ENCODE measurements around the gene ZNRF2.

Gene ZNRF2

DNA sequence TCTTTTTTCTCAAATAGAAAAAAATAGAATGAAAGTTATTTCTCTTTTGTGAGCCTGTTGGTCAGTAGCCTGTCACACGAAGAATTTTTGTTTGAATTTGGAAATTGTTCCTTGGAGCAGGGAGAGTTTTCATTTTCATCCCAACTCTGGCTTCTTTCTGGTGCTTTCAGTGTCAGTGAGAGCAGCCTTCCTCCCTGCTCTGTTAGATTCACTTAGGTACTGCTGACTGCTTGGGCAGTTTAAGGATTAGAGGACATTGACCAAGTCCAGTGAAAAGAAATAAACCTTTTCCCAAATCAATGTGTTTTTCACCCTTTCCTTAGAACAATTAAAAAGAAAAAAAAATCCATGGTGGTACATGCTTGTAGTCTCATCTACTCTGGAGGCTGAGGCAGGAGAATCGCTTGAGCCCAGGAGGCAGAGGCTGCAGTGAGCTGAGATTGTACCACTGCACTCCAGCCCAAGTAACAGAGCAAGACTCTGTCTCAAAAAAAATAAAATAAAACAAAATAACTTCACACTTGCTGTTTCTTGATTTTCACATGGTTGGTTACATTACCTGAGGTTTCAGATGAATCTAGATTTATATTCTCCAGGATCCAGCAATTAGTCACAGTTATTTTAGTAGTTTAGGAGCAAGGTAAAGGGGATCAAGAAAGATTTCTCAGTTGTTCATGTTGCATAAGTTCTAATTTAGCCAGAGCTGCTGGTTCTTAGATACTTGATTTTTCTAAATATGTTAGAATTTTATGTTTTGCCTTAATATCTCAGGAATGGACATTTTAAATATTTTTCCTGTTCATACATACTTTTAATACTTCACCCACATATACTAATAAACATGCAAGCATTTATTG, 63.1 kb downstream of the ZNRF2 start:
- TF ChIP-seq, protein P1, sequence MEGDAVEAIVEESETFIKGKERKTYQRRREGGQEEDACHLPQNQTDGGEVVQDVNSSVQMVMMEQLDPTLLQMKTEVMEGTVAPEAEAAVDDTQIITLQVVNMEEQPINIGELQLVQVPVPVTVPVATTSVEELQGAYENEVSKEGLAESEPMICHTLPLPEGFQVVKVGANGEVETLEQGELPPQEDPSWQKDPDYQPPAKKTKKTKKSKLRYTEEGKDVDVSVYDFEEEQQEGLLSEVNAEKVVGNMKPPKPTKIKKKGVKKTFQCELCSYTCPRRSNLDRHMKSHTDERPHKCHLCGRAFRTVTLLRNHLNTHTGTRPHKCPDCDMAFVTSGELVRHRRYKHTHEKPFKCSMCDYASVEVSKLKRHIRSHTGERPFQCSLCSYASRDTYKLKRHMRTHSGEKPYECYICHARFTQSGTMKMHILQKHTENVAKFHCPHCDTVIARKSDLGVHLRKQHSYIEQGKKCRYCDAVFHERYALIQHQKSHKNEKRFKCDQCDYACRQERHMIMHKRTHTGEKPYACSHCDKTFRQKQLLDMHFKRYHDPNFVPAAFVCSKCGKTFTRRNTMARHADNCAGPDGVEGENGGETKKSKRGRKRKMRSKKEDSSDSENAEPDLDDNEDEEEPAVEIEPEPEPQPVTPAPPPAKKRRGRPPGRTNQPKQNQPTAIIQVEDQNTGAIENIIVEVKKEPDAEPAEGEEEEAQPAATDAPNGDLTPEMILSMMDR (IDR thresholded peaks at IDR 0.05; ENCODE audit: low read length, missing control alignments) = no peak
- DNase-seq (ENCODE audit: low read depth) = no peak
- no peak overlapping the region for H3K4me3 ChIP-seq (replicated peaks; ENCODE audit: low read depth, low read length)

DNA sequence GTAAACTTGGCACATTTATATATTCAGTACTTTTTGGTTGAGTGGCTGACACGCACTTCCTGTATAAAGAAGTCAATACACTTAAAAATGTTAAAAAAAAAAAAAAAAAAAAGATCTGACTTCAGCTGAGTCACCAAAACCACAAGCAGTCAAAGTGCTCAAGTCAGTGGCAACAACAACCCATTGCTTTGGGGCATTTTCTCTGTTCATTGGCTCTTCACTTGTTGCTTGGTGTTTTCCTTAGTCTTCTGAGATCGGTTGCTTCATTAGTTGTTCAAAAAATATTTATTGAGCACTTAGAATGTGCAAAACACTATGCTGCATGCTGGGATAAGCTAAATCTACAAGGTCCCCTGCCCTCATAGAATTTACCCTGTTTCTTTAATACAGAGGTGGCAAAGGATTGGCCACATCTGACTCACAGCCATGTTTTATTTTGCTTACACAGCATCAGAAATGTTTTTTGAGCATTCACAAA, 63.7 kb downstream of the ZNRF2 start:
- H3K4me3 ChIP-seq (replicated peaks; ENCODE audit: low read depth, low read length) = no peak overlapping the region
- DNase-seq (ENCODE audit: low read depth) = peak; percentile 88
- TF ChIP-seq, protein P1 (IDR thresholded peaks at IDR 0.05; ENCODE audit: low read length, missing control alignments) = no peak

DNA sequence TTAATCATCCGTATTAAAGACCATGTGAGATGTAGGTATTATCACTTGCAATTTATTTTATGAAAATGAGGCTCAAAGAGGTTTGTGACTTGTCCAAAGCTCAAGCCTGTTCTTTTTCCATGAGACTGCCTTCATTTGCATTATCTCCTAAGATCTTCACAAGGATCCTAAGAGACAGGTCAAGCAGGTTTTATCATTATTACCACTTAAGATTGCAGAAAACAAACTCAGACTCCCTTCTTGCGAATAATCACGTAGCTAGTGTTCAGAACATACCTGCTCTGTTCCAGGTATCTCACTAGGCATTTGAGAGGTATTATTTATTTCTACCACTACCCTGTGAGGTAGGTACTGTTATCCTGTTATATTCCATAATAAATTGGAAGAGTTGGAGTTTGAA, 64.8 kb downstream of the ZNRF2 start:
- H3K4me3 ChIP-seq (replicated peaks; ENCODE audit: low read depth, low read length) = no peak overlapping the region
- DNase-seq (ENCODE audit: low read depth) = no peak
- TF ChIP-seq, protein P1 (IDR thresholded peaks at IDR 0.05; ENCODE audit: low read length, missing control alignments) = no peak

DNA sequence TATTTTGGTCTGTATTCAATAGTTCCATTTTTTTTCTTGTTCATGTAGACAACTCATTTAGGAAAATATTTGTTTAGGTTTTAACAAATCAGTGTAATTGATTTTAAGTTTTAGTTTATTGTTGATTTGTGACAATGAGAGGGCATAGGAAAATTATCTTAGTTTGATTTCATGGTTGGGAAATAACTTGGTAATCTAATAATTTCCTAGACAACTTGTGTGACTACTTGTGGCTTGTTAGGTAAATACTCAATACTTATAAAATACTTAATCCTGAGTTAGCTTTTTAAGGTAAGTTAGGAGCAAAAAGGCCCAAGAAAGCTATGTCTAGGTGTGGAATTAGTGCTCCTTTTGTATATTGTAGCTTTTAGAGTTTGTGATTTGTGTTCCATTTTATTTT, 65.4 kb downstream of the ZNRF2 start:
- no peak overlapping the region for H3K4me3 ChIP-seq (replicated peaks; ENCODE audit: low read depth, low read length)
- TF ChIP-seq, protein P1 (IDR thresholded peaks at IDR 0.05; ENCODE audit: low read length, missing control alignments) = no peak
- DNase-seq (ENCODE audit: low read depth) = no peak

DNA sequence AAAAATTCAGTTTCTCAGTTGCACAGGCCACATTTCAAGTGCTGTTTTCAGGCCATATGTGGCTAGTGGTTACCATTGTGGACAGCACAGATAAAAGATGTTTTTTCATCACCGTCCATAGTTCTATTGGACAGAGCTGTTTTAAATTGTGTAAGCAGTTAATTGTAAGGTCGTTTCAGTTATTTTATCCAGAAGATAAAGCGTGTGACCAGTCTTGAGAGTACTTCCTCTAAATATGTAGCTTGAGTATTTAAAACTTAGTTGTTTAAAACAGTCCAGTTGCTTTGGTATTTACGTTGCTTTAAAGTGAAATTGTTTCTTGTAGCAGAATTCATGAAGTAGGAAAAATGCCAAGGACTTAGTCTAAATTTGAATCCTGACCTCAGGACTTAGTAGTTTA, 66.9 kb downstream of the ZNRF2 start:
- TF ChIP-seq, protein P1 (IDR thresholded peaks at IDR 0.05; ENCODE audit: low read length, missing control alignments) = no peak
- no peak for DNase-seq (ENCODE audit: low read depth)
- H3K4me3 ChIP-seq (replicated peaks; ENCODE audit: low read depth, low read length) = no peak overlapping the region

DNA sequence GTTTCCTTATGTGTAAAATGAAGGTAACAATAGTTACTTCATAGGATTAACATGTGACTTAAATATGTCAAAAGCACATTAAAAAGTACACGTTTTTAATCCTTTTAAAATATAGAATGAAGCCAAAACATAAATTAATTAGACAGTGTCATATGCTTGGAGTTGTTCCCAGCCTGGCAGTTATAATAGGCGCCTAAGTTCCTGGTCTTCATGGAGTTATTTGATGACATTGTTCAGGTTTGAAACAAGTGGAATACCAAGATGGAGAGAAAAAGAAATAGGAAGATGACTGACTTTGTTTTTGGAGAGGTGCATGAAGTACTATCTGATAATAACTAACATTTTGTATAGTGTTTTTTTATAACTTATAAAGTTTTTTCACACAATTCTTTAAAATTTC, 67.3 kb downstream of the ZNRF2 start:
- DNase-seq (ENCODE audit: low read depth) = no peak
- TF ChIP-seq, protein P1 (IDR thresholded peaks at IDR 0.05; ENCODE audit: low read length, missing control alignments) = no peak
- no peak overlapping the region for H3K4me3 ChIP-seq (replicated peaks; ENCODE audit: low read depth, low read length)

DNA sequence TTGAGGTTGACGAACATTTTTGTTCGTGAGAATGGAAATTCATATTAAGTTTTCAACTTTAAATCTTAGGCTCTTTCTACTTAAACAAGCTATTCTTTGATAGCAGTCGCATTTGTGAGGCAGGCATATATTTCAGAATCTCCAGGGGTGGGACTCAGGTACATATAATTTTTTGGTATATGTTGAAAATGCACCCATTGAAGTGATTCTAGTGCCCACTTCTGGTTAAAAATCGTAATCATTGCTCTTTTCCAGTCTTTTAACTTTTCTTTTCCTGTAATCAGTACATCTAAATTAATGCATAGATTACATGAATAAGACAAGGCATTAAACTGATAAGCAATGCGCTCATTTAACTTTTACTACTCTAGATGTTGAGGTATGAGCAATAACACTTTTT, 67.8 kb downstream of the ZNRF2 start:
- no peak overlapping the region for H3K4me3 ChIP-seq (replicated peaks; ENCODE audit: low read depth, low read length)
- no peak for DNase-seq (ENCODE audit: low read depth)
- TF ChIP-seq, protein P1 (IDR thresholded peaks at IDR 0.05; ENCODE audit: low read length, missing control alignments) = no peak
